Measurements from ENCODE around the gene MSX1. TPM values are rescaled to one million over a fixed set of nuclear protein-coding genes. Genes with fewer than 3 reads are reported as not detected.

The MSX1 gene
- total and polyA plus RNA-seq, 2 of the 8 experiments (the other 6 are each of a cell fraction or from before 2014, with no cell fraction given), result 0.47 TPM; not detected in 1

DNA sequence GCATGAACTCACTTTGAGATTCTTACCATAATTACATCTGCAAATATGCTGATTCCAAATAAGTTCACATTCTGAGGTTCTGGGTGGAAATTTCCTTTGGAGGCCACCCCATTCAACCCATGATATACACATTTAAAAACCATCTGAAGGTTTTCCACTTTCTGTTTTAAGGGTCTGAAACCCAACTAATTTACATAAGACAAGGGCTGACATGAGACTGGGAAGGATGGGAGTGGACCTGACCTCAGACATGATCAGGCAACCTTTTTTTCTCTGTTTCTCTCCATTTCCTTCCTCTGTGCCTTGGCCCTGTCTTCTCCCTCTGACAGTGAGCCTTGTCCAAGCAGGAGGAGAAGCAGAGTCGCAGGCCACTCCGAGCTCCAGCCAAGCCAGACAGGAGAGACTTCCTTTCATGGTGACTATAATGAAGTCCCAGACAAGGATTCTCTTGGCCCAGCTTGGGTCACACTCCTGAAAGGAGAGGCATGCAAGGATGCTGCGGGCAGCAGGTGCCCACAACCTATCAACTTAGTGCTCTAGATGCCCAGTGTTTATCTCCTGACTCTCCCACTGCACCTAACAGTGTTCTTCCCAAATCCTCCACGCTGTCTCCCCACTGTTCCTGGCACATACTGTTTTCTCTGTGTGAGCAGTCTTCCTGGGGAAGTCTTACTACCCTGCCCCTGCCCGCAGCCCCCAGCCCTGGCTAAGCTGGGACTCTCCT lies 39.9 kb downstream of the MSX1 start:
- H3K14ac ChIP-seq (ENCODE audit: insufficient read length), result no peak overlapping the region
- H2AK5ac ChIP-seq (ENCODE audit: low read depth, low read length), result no peak overlapping the region
- H3K27me3 ChIP-seq (replicated peaks in 1 of 4; ENCODE audit: control insufficient read depth in 3 of 4, extremely low read depth in 1 of 4, insufficient read depth in 3 of 4, low read length in 3 of 4), result peaks cover 0 to 6% (median 2%) of the 10 kb centered on the region in 4 experiments; a peak in 4 of 7 replicates
- H2BK20ac ChIP-seq (ENCODE audit: low read length), result no peak overlapping the region
- no peaks in the 10 kb centered on the region for H3K79me1 ChIP-seq (ENCODE audit: low read depth, low read length)
- no peak overlapping the region for H2BK12ac ChIP-seq (ENCODE audit: low read depth, low read length)
- H3K4ac ChIP-seq (replicated peaks; ENCODE audit: insufficient read length, low read depth, low read length), result no peak overlapping the region
- no peak overlapping the region for H3K18ac ChIP-seq (ENCODE audit: extremely low read depth, low read length)
- H2BK15ac ChIP-seq (ENCODE audit: low read length), result no peak overlapping the region
- no peak overlapping the region for H3K27ac ChIP-seq (ENCODE audit: low read depth, low read length)
- no peaks in the 10 kb centered on the region for H3K36me3 ChIP-seq (ENCODE audit: control insufficient read depth in 2 of 4, insufficient read depth in 4 of 4, low read length in 3 of 4)
- no peaks in the 10 kb centered on the region for H3K79me2 ChIP-seq (ENCODE audit: control insufficient read depth in 1 of 2, insufficient read depth in 2 of 2, low read length in 2 of 2)
- no peak overlapping the region for H3K23ac ChIP-seq (ENCODE audit: insufficient read length)
- H3K4me2 ChIP-seq (ENCODE audit: insufficient read depth in 1 of 2, low read depth in 2 of 2, low read length in 2 of 2), result no peak overlapping the region
- DNase-seq (ENCODE audit: low read depth in 1 of 2, low spot score in 2 of 2) (no peak), FAIRE-seq (no peak)
- H3K56ac ChIP-seq (replicated peaks; ENCODE audit: insufficient read length, low read depth, low read length), result no peak overlapping the region
- H2BK5ac ChIP-seq (ENCODE audit: low read depth, low read length), result no peak overlapping the region
- ChIA-PET CTCF (ENCODE audit: partially characterized antibody) (interaction anchor here (1.0 to 1.1 kb wide), 3 partner anchors 18 to 107 kb away, joined by 3 to 4 read pairs (median 4); no protein-coding TSS in a partner anchor), POLR2A (ENCODE audit: partially characterized antibody) (no interaction called here)
- no peaks in the 10 kb centered on the region for H3K4me1 ChIP-seq (replicated peaks in 1 of 4; ENCODE audit: control insufficient read depth in 3 of 4, insufficient read depth in 4 of 4, low read length in 3 of 4)
- no peak overlapping the region for H2BK120ac ChIP-seq (replicated peaks; ENCODE audit: low read depth, low read length)
- no peaks in the 10 kb centered on the region for H4K20me1 ChIP-seq (replicated peaks in 1 of 2; ENCODE audit: control insufficient read depth in 1 of 2, insufficient read depth in 2 of 2, low read length in 2 of 2)
- no peak overlapping the region for H3K9ac ChIP-seq (replicated peaks in 1 of 4; ENCODE audit: extremely low read depth in 1 of 4, low read depth in 3 of 4, low read length in 3 of 4)
- H4K91ac ChIP-seq (replicated peaks; ENCODE audit: insufficient read length, low read length), result no peak overlapping the region
- H3K4me3 ChIP-seq (ENCODE audit: extremely low read depth in 1 of 4, insufficient read depth in 2 of 4, low read depth in 3 of 4, low read length in 4 of 4), result no peak overlapping the region
- no peak overlapping the region for H4K8ac ChIP-seq (ENCODE audit: extremely low read depth, insufficient read depth, low read length)
- WGBS, 2 experiments (ENCODE audit: extremely low coverage in 1 of 2, insufficient coverage in 1 of 2, insufficient read length in 1 of 2, insufficient replicate concordance in 2 of 2, low coverage in 1 of 2, low lambda C conversion rate in 2 of 2, missing lambda C conversion rate in 1 of 2), result 88% methylated on average over 5 of the region's 5 CpGs; no CpG with 5 or more reads in 1 of the 2 experiments
- H3K23me2 ChIP-seq (ENCODE audit: low read depth, low read length), result no peaks in the 10 kb centered on the region
- H4K5ac ChIP-seq (ENCODE audit: insufficient read length, low read depth, low read length), result no peak overlapping the region
- no peaks in the 10 kb centered on the region for H3K9me3 ChIP-seq (ENCODE audit: insufficient read depth in 2 of 2, low read depth in 1 of 2, low read length in 1 of 2)
- H2AFZ ChIP-seq (ENCODE audit: low read length), result no peak overlapping the region
- TF ChIP-seq RNF2 (IDR thresholded peaks at IDR 0.05; ENCODE audit: borderline replicate concordance, low read depth, low read length, missing control alignments, poor library complexity, severe bottlenecking), result no peak
- no peak for TF ChIP-seq RXRA (IDR thresholded peaks at IDR 0.05; ENCODE audit: insufficient read depth, low read depth, low read length)
- TF ChIP-seq SRF (IDR thresholded peaks at IDR 0.05; ENCODE audit: low read depth, low read length), result no peak
- no peak for TF ChIP-seq SIX5 (IDR thresholded peaks at IDR 0.05; ENCODE audit: low read depth, low read length)
- TF ChIP-seq, protein P1, sequence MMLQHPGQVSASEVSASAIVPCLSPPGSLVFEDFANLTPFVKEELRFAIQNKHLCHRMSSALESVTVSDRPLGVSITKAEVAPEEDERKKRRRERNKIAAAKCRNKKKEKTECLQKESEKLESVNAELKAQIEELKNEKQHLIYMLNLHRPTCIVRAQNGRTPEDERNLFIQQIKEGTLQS (IDR thresholded peaks at IDR 0.05; ENCODE audit: insufficient read depth, low read depth, low read length), result no peak
- no peak for TF ChIP-seq SIRT6 (IDR thresholded peaks at IDR 0.05; ENCODE audit: low read length)
- no peak for TF ChIP-seq RFX5 (IDR thresholded peaks at IDR 0.05; ENCODE audit: borderline replicate concordance, low read depth, low read length)
- TF ChIP-seq POLR2A (IDR thresholded peaks at IDR 0.05; ENCODE audit: control extremely low read depth in 1 of 2, low read depth in 2 of 2, low read length in 2 of 2), result no peak
- TF ChIP-seq MAFK (IDR thresholded peaks at IDR 0.05; ENCODE audit: low read depth, low read length), result no peak
- TF ChIP-seq BCL11A (IDR thresholded peaks at IDR 0.05; ENCODE audit: low read depth in 2 of 2, low read length in 2 of 2), result no peak
- TF ChIP-seq SIN3A (conservative IDR thresholded peaks at IDR 0.05 in 1 of 2, IDR thresholded peaks at IDR 0.05 in 1 of 2; ENCODE audit: low read depth in 1 of 2, low read length in 2 of 2), result no peak
- TF ChIP-seq KDM1A (IDR thresholded peaks at IDR 0.05; ENCODE audit: borderline replicate concordance, low read length), result no peak
- no peak for TF ChIP-seq KDM5A (IDR thresholded peaks at IDR 0.05; ENCODE audit: low read length)
